Head of caudate nucleus (tissue), 42 donors: ENCODE measurements around the gene MPV17L2.

ENCODE experiments used
- DNase-seq, 42 donors: peaks; one replicate each; pipeline versions ENCODE4 v3.0.0 to v3.0.0-alpha.2; 2020 to 2021; ENCODE audit warnings: mixed read lengths in 7 of 42
- intact Hi-C: fragments of 100-400 bp; cut with DNase I; formaldehyde crosslinking; loops from one replicate; pipeline ENCODE4 v1.15.0; 2022

MPV17L2 gene

GRCh38 chr19:18176367-18177310 lies 16.4 kb upstream of the MPV17L2 start:
- intact Hi-C loops = no loop called here
- no peak for DNase-seq

- intact Hi-C loops = no loop called here
- no peak for DNase-seq
Measured at GRCh38 chr19:18179957-18180356, 13.1 kb upstream of the MPV17L2 start.

- intact Hi-C loops = no loop called here
Measured at GRCh38 chr19:18183529-18183928, 9.5 kb upstream of the MPV17L2 start.

GRCh38 chr19:18185538-18185937 lies 7.5 kb upstream of the MPV17L2 start:
- intact Hi-C loops = no loop called here
- DNase-seq = no peak

More at GRCh38 chr19:18183529-18183928, 9.5 kb upstream of the MPV17L2 start:
- no peak for DNase-seq

- intact Hi-C loops = no loop called here
- DNase-seq = no peak
Measured at GRCh38 chr19:18190278-18190677, 2.7 kb upstream of the MPV17L2 start.

GRCh38 chr19:18191640-18192062 lies 1.4 kb upstream of the MPV17L2 start:
- DNase-seq = no peak
- intact Hi-C loops = no loop called here

- intact Hi-C loops = no loop called here
- no peak for DNase-seq
Measured at GRCh38 chr19:18193388-18194180, 566 bp downstream of the MPV17L2 start.

- intact Hi-C loops = no loop called here
- no peak for DNase-seq
Measured at GRCh38 chr19:18194181-18194530, 1.1 kb downstream of the MPV17L2 start.

- intact Hi-C loops = loop anchor here (5.0 kb wide), 1 partner anchor 63 kb away; a partner anchor contains a TSS
- peak in 8 of 42 donors; percentile 13 to 46 (median 26) for DNase-seq
Measured at GRCh38 chr19:18194554-18195238, 1.7 kb downstream of the MPV17L2 start.

GRCh38 chr19:18196511-18196845 lies 3.5 kb downstream of the MPV17L2 start:
- intact Hi-C loops = loop anchor here (5.0 kb wide), 1 partner anchor 61 kb away; a partner anchor contains a TSS
- no peak for DNase-seq

GRCh38 chr19:18197306-18197705 lies 4.3 kb downstream of the MPV17L2 start:
- intact Hi-C loops = loop anchor here (5.0 kb wide), 1 partner anchor 60 kb away; a partner anchor contains a TSS
- no peak for DNase-seq

- no peak for DNase-seq
- intact Hi-C loops = loop anchor here (5.0 kb wide), 1 partner anchor 59 kb away; a partner anchor contains a TSS
Measured at GRCh38 chr19:18197941-18198340, 4.9 kb downstream of the MPV17L2 start.

GRCh38 chr19:18198374-18198773 lies 5.4 kb downstream of the MPV17L2 start:
- intact Hi-C loops = loop anchor here (5.0 kb wide), 1 partner anchor 59 kb away; a partner anchor contains a TSS
- DNase-seq = no peak

GRCh38 chr19:18202397-18202777 lies 9.4 kb downstream of the MPV17L2 start:
- intact Hi-C loops = loop anchor here (10.0 kb wide), 1 partner anchor 212 kb away; the partner anchor contains the start of gene SSBP4
- DNase-seq = peak in 8 of 42 donors; percentile 12 to 47 (median 23)

GRCh38 chr19:18202778-18203407 lies 9.9 kb downstream of the MPV17L2 start:
- intact Hi-C loops = loop anchor here (10.0 kb wide), 1 partner anchor 212 kb away; the partner anchor contains the start of gene SSBP4
- peak in 39 of 42 donors; percentile 47 to 86 (median 67) for DNase-seq

- peak in 40 of 42 donors; percentile 37 to 84 (median 65) for DNase-seq
- intact Hi-C loops = loop anchor here (10.0 kb wide), 1 partner anchor 211 kb away; the partner anchor contains the start of gene SSBP4
Measured at GRCh38 chr19:18203408-18203862, 10.4 kb downstream of the MPV17L2 start.

GRCh38 chr19:18203863-18204393 lies 10.9 kb downstream of the MPV17L2 start, which contains the start of gene RAB3A:
RAB3A (minus strand) TSS chr19:18204042; CDS start chr19:18202740, 1,302 bp downstream.
- intact Hi-C loops = loop anchor here (10.0 kb wide), 1 partner anchor 211 kb away; the partner anchor contains the start of gene SSBP4
- DNase-seq = peak; percentile 100
